Activated T-helper 17 cell treated with anti-CD3 and anti-CD28 coated beads, Interleukin-2, amount 50 U/mL, for 72 hours (primary cell): ENCODE data around the gene PCDHA7. TPM values are rescaled to one million over a fixed set of nuclear protein-coding genes. Genes with fewer than 3 reads are reported as not detected.
"Not testable (repeated sequence)": the region's sequence is repeated elsewhere in the genome, so short reads cannot be mapped to it uniquely, and the experiment has no call there.

ENCODE experiments used
- ATAC-seq: fragments of 150-1000 bp; cut with Tn5 transposase; replicated peaks from 2 replicates; pipeline ENCODE4 v1.10.0; 2021; ENCODE audit warnings: mild to moderate bottlenecking, moderate library complexity
- H3K27ac Mint-ChIP-seq: one replicate; pipeline ENCODE4 v1.8.0; 2022; ENCODE audit warnings: mixed read lengths
- H3K27me3 Mint-ChIP-seq: one replicate; pipeline ENCODE4 v1.8.0; 2022; ENCODE audit warnings: mixed read lengths
- H3K36me3 Mint-ChIP-seq: one replicate; pipeline ENCODE4 v1.8.0; 2022; ENCODE audit warnings: low read depth, mild to moderate bottlenecking, mixed read lengths
- H3K4me1 Mint-ChIP-seq: one replicate; pipeline ENCODE4 v1.8.0; 2022; ENCODE audit warnings: mixed read lengths
- H3K4me3 Mint-ChIP-seq: one replicate; pipeline ENCODE4 v1.8.0; 2022; ENCODE audit warnings: mild to moderate bottlenecking, mixed read lengths
- H3K9me3 Mint-ChIP-seq: one replicate; pipeline ENCODE4 v1.8.0; 2022; ENCODE audit warnings: mixed read lengths
- total RNA-seq, 2 donors: library from RNA; stranded (reverse); gene quantifications; one replicate each; pipeline ENCODE4 v1.2.3, GENCODE V29; 2022

PCDHA7 gene
- total RNA-seq, 2 donors from 2014 or later: not detected

- Mint-ChIP-seq H3K9me3 (peaks cover 10% of the 10 kb centered on the region), H3K4me1 (no peaks in the 10 kb centered on the region), H3K27me3 (peaks cover 21% of the 10 kb centered on the region), H3K27ac (no peak overlapping the region), H3K4me3 (no peak overlapping the region), H3K36me3 (no peaks in the 10 kb centered on the region)
- ATAC-seq: no peak
These were observed 31.2 kb upstream of the PCDHA7 start for GRCh38 chr5:140802781-140803271.

DNA sequence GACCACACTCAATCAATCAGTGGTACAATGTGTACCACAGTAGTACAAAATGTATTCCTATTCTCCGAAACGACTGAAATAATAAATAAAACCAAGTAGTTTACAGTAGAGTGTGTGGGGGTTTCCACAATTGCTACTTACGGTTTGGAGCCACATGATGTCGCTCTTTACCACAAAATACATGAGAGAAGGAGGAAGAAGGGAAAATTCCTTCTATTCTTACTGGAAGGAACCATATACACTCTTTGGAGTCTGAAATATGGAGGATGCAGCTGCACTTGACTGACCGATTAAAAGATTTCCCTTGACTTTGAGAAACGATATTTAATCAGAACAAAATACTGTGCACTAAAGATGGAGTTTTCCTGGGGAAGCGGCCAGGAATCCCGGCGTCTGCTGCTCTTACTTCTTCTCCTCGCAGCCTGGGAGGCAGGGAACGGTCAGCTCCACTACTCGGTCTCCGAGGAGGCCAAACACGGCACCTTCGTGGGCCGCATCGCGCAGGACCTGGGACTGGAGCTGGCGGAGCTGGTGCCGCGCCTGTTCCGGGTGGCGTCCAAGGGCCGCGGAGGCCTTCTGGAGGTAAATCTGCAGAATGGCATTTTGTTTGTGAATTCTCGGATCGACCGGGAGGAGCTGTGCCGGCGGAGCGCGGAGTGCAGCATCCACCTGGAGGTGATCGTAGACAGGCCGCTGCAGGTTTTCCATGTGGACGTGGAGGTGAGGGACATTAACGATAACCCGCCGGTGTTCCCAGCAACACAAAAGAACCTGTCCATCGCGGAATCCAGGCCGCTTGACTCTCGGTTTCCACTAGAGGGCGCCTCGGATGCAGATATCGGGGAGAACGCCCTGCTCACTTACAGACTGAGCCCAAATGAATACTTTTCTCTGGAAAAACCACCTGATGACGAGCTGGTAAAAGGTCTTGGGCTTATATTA is 27.0 kb upstream of the PCDHA7 start, which contains the start of gene PCDHA4:
TSS of gene PCDHA4 (plus strand) at position 235 of the 942 bp plus-strand sequence.
- H3K36me3 Mint-ChIP-seq: no peaks in the 10 kb centered on the region
- no peaks in the 10 kb centered on the region for H3K4me1 Mint-ChIP-seq
- peaks cover 7% of the 10 kb centered on the region for H3K9me3 Mint-ChIP-seq
- ATAC-seq: no peak
- no peak within 1 kb of the TSS for H3K27ac Mint-ChIP-seq
- no peak within 1 kb of the TSS for H3K4me3 Mint-ChIP-seq
- H3K27me3 Mint-ChIP-seq: peaks cover 16% of the 10 kb centered on the region

DNA sequence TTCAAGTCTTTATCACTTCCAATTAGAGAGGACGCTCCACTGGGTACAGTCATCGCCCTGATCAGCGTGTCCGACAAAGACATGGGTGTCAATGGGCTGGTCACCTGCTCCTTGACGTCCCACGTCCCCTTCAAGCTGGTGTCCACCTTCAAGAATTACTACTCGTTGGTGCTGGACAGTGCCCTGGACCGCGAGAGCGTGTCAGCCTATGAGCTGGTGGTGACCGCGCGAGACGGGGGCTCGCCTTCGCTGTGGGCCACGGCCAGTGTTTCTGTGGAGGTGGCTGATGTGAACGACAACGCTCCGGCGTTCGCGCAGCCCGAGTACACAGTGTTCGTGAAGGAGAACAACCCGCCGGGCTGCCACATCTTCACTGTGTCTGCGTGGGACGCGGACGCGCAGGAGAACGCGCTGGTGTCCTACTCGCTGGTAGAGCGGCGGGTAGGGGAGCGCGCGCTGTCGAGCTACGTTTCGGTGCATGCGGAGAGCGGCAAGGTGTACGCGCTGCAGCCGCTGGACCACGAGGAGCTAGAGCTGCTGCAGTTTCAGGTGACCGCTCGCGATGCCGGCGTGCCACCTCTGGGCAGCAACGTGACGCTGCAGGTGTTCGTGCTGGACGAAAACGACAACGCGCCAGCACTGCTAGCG is 25.7 kb upstream of the PCDHA7 start:
- H3K27ac Mint-ChIP-seq, ATAC-seq, H3K36me3 Mint-ChIP-seq, H3K4me3 Mint-ChIP-seq, H3K4me1 Mint-ChIP-seq: not testable (repeated sequence)
- Mint-ChIP-seq H3K9me3 (peaks cover 11% of the 10 kb centered on the region), H3K27me3 (peaks cover 19% of the 10 kb centered on the region)

GRCh38 chr5:140808889-140809291 is 25.2 kb upstream of the PCDHA7 start:
- ATAC-seq: no peak
- H3K27me3 Mint-ChIP-seq: peaks cover 19% of the 10 kb centered on the region
- H3K36me3 Mint-ChIP-seq: no peaks in the 10 kb centered on the region
- peaks cover 11% of the 10 kb centered on the region for H3K9me3 Mint-ChIP-seq
- H3K4me1 Mint-ChIP-seq: no peaks in the 10 kb centered on the region
- no peak overlapping the region for H3K27ac Mint-ChIP-seq
- H3K4me3 Mint-ChIP-seq: no peak overlapping the region

DNA sequence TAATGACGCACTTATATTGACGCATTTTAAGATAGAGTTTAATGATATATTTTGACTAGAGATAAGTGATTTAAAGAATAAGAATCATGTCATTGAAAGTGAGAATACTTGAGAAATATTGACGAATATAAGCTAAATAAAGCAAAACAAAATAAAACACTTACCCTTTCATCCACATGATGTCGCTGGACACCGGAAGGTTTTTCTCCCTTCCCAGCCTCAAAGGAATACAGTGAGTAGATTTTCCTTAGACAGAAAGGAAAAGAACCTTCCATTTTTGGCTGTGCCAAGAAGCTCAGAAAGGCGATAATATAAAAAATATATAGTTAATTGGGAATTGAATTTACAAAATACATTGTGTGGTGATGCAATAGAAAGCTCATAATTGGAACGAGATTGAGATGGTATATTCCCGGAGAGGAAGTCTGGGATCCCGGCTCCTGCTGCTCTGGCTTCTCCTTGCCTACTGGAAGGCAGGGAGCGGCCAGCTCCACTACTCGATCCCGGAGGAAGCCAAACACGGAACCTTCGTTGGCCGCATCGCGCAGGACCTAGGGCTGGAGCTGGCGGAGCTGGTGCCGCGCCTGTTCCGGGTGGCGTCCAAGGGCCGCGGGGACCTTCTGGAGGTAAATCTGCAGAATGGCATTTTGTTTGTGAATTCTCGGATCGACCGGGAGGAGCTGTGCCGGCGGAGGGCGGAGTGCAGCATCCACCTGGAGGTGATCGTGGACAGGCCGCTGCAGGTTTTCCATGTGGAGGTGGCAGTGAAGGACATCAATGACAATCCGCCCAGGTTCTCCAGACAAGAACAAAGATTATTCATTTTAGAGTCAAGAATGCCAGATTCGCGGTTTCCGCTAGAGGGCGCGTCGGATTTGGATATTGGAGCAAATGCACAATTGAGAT is 12.4 kb upstream of the PCDHA7 start, which contains the start of gene PCDHA5:
TSS of gene PCDHA5 (plus strand) at position 239 of the 906 bp plus-strand sequence.
- no peaks in the 10 kb centered on the region for H3K36me3 Mint-ChIP-seq

GRCh38 chr5:140822281-140822629 is 11.8 kb upstream of the PCDHA7 start:
- H3K27ac Mint-ChIP-seq: no peak overlapping the region
- H3K4me1 Mint-ChIP-seq: no peaks in the 10 kb centered on the region

More for the DNA sequence above, 12.4 kb upstream of the PCDHA7 start, which contains the start of gene PCDHA5:
- no peak for ATAC-seq
- Mint-ChIP-seq H3K27ac (no peak within 1 kb of the TSS), H3K27me3 (peaks cover 8% of the 10 kb centered on the region), H3K4me1 (no peaks in the 10 kb centered on the region), H3K9me3 (peaks cover 8% of the 10 kb centered on the region), H3K4me3 (no peak within 1 kb of the TSS)

DNA sequence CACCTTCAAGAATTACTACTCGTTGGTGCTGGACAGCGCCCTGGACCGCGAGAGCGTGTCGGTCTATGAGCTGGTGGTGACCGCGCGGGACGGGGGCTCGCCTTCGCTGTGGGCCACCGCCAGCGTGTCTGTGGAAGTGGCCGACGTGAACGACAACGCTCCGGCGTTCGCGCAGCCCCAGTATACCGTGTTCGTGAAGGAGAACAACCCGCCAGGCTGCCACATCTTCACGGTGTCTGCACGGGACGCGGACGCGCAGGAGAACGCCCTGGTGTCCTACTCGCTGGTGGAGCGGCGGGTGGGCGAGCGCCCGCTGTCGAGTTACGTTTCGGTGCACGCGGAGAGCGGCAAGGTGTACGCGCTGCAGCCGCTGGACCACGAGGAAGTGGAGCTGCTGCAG is 11.1 kb upstream of the PCDHA7 start:
- peaks cover 19% of the 10 kb centered on the region for H3K27me3 Mint-ChIP-seq
- peaks cover 12% of the 10 kb centered on the region for H3K9me3 Mint-ChIP-seq
- H3K4me1 Mint-ChIP-seq, H3K27ac Mint-ChIP-seq, H3K36me3 Mint-ChIP-seq, ATAC-seq, H3K4me3 Mint-ChIP-seq: not testable (repeated sequence)

More at GRCh38 chr5:140822281-140822629, 11.8 kb upstream of the PCDHA7 start:
- Mint-ChIP-seq H3K36me3 (no peaks in the 10 kb centered on the region), H3K4me3 (no peak overlapping the region), H3K27me3 (peaks cover 14% of the 10 kb centered on the region), H3K9me3 (peaks cover 12% of the 10 kb centered on the region)
- no peak for ATAC-seq

GRCh38 chr5:140823475-140823874 is 10.6 kb upstream of the PCDHA7 start:
- ATAC-seq: no peak
- Mint-ChIP-seq H3K36me3 (no peaks in the 10 kb centered on the region), H3K27ac (no peak overlapping the region), H3K4me3 (no peak overlapping the region), H3K9me3 (peaks cover 13% of the 10 kb centered on the region), H3K4me1 (no peaks in the 10 kb centered on the region), H3K27me3 (peaks cover 21% of the 10 kb centered on the region)

DNA sequence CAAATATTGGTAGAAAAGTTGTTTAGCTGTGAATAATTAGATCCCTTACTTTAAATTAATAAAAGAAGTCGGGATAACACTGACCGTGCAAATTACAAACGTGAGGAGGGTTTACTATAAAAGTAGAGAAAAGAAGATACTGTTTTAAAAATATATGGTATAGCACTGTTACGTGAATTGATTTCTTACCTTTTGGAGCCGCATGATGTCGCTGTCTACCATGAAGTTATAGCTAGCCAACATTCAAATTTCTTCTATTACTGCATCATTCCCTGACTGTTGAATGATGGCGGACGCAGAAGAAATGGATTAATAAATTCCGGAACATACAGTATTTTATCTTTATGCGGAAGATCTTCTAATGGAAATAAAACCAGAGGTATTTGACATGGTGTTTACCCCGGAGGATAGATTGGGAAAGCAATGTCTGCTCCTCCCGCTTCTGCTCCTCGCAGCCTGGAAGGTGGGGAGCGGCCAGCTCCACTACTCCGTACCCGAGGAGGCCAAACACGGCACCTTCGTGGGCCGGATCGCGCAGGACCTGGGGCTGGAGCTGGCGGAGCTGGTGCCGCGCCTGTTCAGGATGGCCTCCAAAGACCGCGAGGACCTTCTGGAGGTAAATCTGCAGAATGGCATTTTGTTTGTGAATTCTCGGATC is 6.2 kb upstream of the PCDHA7 start, which contains the start of gene PCDHA6:
TSS of gene PCDHA6 (plus strand) at position 257 of the 658 bp plus-strand sequence. CDS start at position 389, 132 bp downstream.
- peaks cover 24% of the 10 kb centered on the region for H3K27me3 Mint-ChIP-seq
- H3K4me1 Mint-ChIP-seq: no peaks in the 10 kb centered on the region

GRCh38 chr5:140828362-140828737 is 5.7 kb upstream of the PCDHA7 start:
- no peak for ATAC-seq

More for the DNA sequence above, 6.2 kb upstream of the PCDHA7 start, which contains the start of gene PCDHA6:
- Mint-ChIP-seq H3K36me3 (no peaks in the 10 kb centered on the region), H3K27ac (no peak within 1 kb of the TSS), H3K9me3 (peaks cover 12% of the 10 kb centered on the region), H3K4me3 (no peak within 1 kb of the TSS)
- no peak for ATAC-seq

GRCh38 chr5:140829511-140830501 is 4.3 kb upstream of the PCDHA7 start:
- H3K4me3 Mint-ChIP-seq, H3K27ac Mint-ChIP-seq, H3K4me1 Mint-ChIP-seq, H3K36me3 Mint-ChIP-seq, ATAC-seq: not testable (repeated sequence)
- peaks cover 27% of the 10 kb centered on the region for H3K27me3 Mint-ChIP-seq
- H3K9me3 Mint-ChIP-seq: peaks cover 12% of the 10 kb centered on the region

More at GRCh38 chr5:140828362-140828737, 5.7 kb upstream of the PCDHA7 start:
- H3K27me3 Mint-ChIP-seq: peaks cover 27% of the 10 kb centered on the region
- H3K9me3 Mint-ChIP-seq: peaks cover 12% of the 10 kb centered on the region
- no peaks in the 10 kb centered on the region for H3K36me3 Mint-ChIP-seq
- H3K27ac Mint-ChIP-seq: no peak overlapping the region
- no peaks in the 10 kb centered on the region for H3K4me1 Mint-ChIP-seq
- H3K4me3 Mint-ChIP-seq: no peak overlapping the region

DNA sequence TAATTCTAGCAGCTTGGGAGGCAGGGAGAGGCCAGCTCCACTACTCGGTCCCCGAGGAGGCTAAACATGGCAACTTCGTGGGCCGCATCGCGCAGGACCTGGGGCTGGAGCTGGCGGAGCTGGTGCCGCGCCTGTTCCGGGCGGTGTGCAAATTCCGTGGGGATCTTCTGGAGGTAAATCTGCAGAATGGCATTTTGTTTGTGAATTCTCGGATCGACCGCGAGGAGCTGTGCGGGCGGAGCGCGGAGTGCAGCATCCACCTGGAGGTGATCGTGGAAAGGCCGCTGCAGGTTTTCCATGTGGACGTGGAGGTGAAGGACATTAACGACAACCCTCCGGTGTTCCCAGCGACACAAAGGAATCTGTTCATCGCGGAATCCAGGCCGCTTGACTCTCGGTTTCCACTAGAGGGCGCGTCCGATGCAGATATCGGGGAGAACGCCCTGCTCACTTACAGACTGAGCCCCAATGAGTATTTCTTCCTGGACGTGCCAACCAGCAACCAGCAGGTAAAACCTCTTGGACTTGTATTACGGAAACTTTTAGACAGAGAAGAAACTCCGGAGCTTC is 455 bp downstream of the PCDHA7 start:
- ATAC-seq, H3K4me1 Mint-ChIP-seq, H3K27ac Mint-ChIP-seq, H3K36me3 Mint-ChIP-seq, H3K9me3 Mint-ChIP-seq, H3K4me3 Mint-ChIP-seq: not testable (repeated sequence)
- H3K27me3 Mint-ChIP-seq: peaks cover 10% of the 10 kb centered on the region
